ENCODE measurements around the gene RGMA.

Gene RGMA

GRCh38 chr15:93017526-93017925 lies 71.5 kb downstream of the RGMA start:
- no peak for DNase-seq (ENCODE audit: low read depth)

DNA sequence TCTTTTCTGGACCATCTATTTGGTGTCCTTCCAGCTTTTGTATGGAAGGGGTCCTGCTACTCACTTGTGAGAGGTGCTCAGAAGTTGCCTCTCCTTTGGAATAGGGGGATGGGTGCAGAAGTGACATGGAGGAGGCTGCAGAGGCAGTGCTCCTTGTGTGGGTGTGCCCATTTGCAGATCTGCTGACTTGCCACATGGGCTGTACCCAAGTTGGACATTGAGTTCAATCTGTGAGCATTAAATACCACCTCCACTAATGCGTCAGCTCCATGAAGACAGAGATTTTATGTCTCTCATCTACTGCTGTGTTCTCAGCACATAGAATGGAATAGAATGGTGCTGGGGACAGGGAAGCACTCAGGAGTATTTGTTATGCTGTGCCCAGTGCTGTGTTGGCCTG lies 76.2 kb downstream of the RGMA start:
- DNase-seq (ENCODE audit: low read depth), result no peak

DNA sequence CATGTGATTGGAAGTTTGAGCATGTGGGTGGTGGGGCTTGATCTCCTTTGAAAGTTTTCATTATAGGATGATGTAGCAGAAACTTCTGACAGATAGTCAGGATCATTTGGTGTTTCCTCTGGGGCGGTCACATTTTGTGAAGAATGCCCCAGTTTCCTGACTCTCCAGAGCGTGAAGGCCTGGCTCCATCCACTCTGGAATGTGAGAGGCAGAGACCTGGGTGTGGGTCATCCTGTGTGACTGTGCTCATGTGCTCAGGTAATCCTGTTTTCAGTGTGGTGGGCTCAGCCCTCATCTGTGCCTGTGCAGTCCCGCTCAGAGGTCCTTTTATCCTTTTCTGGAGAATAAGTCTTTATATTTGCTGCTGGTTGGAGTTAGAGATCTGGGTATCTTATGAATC lies 81.0 kb downstream of the RGMA start:
- no peak for DNase-seq (ENCODE audit: low read depth)

GRCh38 chr15:93005133-93005532 lies 83.9 kb downstream of the RGMA start:
- no peak for DNase-seq (ENCODE audit: low read depth)

DNA sequence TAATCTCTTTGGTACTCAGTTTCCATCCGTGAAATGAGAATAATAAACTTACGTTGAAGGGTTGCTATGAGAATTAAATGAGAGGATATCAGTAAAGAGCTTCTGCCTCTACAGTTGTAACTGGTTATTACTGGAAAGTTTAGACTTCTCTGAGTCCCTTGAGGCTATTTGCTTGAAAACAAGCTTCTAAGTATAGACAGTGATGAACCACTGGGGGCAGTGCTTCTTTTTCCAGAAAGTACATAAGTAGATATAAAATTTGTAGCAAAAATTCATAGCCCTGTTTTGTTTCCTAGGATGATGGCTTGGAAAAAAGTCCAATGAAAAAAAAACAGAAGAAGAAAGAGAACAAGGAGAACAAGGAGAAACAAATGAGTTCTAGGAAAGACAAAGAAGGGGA lies 87.1 kb downstream of the RGMA start:
- DNase-seq (ENCODE audit: low read depth), result no peak

GRCh38 chr15:93001156-93001555 lies 87.9 kb downstream of the RGMA start:
- no peak for DNase-seq (ENCODE audit: low read depth)

DNA sequence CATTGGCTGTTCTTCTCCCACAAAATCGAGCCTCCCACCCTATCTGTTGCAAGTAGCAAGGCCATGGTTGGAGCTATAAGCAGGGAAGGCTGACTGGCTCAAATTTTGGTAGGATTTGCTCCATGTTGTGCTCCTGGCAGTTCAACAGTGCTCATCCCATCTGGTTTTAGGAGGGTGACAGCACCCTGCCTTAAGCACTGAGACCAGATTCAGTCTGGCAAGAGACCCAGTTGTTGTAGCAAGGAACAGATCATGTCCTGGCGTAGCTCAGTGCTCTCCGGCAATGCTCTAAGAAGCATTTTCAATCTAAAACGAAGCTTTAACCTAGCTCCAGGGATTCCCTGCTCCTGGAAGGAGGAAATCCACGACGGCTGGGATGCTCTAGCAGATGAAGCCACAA lies 91.2 kb downstream of the RGMA start:
- DNase-seq (ENCODE audit: low read depth), result no peak

DNA sequence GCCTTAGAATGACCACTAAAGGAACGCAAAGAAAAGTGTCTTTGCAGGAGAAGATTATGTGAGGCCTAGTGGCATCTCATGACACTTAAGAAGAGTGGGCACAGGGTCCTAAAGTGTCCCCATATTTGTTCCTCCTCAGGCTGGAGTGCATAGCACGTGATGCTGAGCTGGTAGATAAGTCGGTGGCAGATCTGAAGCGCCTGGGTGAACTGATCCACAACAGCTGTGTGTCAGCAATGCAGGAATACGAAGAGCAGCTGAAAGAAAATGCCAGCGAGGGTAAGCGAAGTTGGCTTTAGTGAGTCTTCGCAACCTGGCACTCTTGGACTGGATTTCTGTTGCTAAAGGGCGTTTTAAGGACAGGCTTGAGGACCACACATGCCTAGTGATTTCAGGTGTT lies 96.3 kb downstream of the RGMA start:
- DNase-seq (ENCODE audit: low read depth), result no peak

DNA sequence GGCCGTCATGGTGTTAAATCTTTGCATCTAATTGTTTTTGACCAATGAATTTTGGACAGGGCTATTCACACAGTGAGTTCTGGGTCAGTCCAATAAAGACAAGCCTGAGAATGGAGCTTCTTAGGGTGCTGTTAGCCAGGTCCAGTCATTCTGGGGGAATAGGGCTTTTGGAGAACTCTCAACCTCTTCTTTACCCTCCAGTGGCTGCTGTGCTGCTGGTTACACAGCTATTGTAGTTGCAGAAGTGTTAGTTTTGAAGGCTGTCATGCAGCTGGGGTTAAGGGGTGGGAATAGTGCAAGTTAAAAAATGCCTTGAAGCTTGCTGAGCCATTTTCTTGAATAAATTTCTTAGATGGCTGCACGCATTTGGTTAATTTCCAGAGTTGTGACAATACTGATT lies 99.0 kb downstream of the RGMA start:
- DNase-seq (ENCODE audit: low read depth), result no peak

DNA sequence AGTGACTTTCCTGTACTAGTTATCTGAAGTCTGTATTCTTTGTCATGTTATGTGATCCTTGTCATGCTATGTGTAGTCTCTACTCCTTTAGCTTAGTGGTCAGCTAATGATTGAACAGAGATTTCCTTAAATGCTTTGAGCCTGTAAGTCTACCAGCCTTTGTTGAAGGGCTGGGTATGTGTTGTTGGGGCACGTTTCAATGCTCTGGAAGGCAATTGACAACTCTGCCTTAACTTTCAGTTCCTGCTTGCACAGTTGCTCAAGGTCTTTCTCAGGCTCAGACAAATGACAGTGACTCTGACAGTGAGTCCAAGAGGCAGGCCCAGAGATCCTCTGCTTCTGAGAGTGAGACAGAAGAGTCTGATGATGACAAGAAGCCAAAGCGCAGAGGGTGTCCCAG lies 99.5 kb downstream of the RGMA start:
- no peak for DNase-seq (ENCODE audit: low read depth)
